HEK293T (cell line): ENCODE data around the gene OR52H1.

Experiments
- CTCF ChIA-PET: fragments of 350-600 bp; formaldehyde crosslinking; extraction: SDS; loops from one replicate; lab custom pipeline; 2021; ENCODE audit warnings: antibody characterized with exemption, inconsistent platforms; lab: Yijun Ruan, JAX
- POLR2A ChIA-PET: fragments of 350-600 bp; formaldehyde crosslinking; extraction: SDS; loops from one replicate; lab custom pipeline; 2020; ENCODE audit warnings: antibody characterized with exemption, inconsistent platforms; lab: Yijun Ruan, JAX
- DNase-seq: peaks from one replicate; pipeline ENCODE4 v3.0.0; 2012; ENCODE audit warnings: mixed read lengths; ENCODE audit errors: extremely low spot score
- ARNT ChIP-seq: fragments of 450-650 bp; IDR thresholded peaks from 2 replicates; pipeline ENCODE4 v1.6.1; 2017; ENCODE audit warnings: mild to moderate bottlenecking
- BHLHE40 ChIP-seq: fragments of 450-650 bp; IDR thresholded peaks from 2 replicates; pipeline ENCODE4 v1.6.1; 2016; ENCODE audit warnings: mild to moderate bottlenecking, moderate library complexity, borderline replicate concordance
- CTBP1 ChIP-seq: fragments of 450-650 bp; IDR thresholded peaks from 2 replicates; pipeline ENCODE4 v1.6.1; 2016; ENCODE audit warnings: borderline replicate concordance
- ELF4 ChIP-seq: fragments of 450-650 bp; IDR thresholded peaks from 2 replicates; pipeline ENCODE4 v1.6.1; 2017; ENCODE audit warnings: antibody characterized with exemption
- FOXA1 ChIP-seq: fragments of 450-650 bp; IDR thresholded peaks from 2 replicates; pipeline ENCODE4 v1.6.1; 2016; ENCODE audit warnings: mild to moderate bottlenecking
- FOXK2 ChIP-seq: fragments of 450-650 bp; IDR thresholded peaks from 2 replicates; pipeline ENCODE4 v1.6.1; 2016; ENCODE audit warnings: mild to moderate bottlenecking
- FOXM1 ChIP-seq: fragments of 450-650 bp; IDR thresholded peaks from 2 replicates; pipeline ENCODE4 v1.6.1; 2017; ENCODE audit warnings: mild to moderate bottlenecking, borderline replicate concordance
- HDGF ChIP-seq: fragments of 450-650 bp; IDR thresholded peaks from 2 replicates; pipeline ENCODE4 v1.6.1; 2017; ENCODE audit warnings: antibody characterized with exemption, borderline replicate concordance
- L3MBTL2 ChIP-seq: fragments of 450-650 bp; conservative IDR thresholded peaks from 2 replicates; pipeline ENCODE4 v1.6.1; 2016; ENCODE audit warnings: mild to moderate bottlenecking
- LEF1 ChIP-seq: fragments of 450-650 bp; IDR thresholded peaks from 2 replicates; pipeline ENCODE4 v1.6.1; 2017; ENCODE audit warnings: mild to moderate bottlenecking, borderline replicate concordance
- NFRKB ChIP-seq: fragments of 450-650 bp; IDR thresholded peaks from 2 replicates; pipeline ENCODE4 v1.6.1; 2016; ENCODE audit warnings: mild to moderate bottlenecking, moderate library complexity
- SP1 ChIP-seq: fragments of 450-650 bp; IDR thresholded peaks from 2 replicates; pipeline ENCODE4 v1.6.1; 2017
- SUZ12 ChIP-seq: fragments of 450-650 bp; IDR thresholded peaks from 2 replicates; pipeline ENCODE4 v1.6.1; 2016; ENCODE audit warnings: mild to moderate bottlenecking
- TARDBP ChIP-seq: fragments of 450-650 bp; IDR thresholded peaks from 2 replicates; pipeline ENCODE4 v1.6.1; 2016
- ZNF384 ChIP-seq: fragments of 450-650 bp; IDR thresholded peaks from 2 replicates; pipeline ENCODE4 v1.6.1; 2016
- TF ChIP-seq, protein P1 (sequence below): fragments of 450-650 bp; IDR thresholded peaks from 2 replicates; pipeline ENCODE4 v1.6.1; 2016

Gene OR52H1

DNA sequence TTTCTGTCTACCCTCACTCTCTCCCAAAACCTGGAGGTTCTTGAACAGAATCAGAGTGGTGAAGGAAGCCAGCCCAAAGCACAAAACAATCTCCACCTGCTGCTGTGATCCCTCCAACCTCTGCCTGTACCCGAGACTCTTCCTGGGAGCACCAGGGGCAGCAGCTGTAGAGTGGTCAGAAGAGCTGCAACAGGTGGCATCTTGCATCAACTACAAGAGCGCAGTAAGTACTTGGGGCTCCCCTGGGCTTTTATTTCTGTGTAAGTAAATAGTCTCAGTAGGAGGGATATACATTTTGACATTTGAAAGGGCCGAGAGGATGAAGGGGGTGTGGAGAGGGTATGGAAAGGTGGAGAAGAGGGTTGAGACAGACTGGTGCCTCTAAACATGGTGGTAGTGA lies 23.6 kb downstream of the OR52H1 start:
- no peak for DNase-seq
- ChIA-PET CTCF (no interaction called here), POLR2A (no interaction called here)

DNA sequence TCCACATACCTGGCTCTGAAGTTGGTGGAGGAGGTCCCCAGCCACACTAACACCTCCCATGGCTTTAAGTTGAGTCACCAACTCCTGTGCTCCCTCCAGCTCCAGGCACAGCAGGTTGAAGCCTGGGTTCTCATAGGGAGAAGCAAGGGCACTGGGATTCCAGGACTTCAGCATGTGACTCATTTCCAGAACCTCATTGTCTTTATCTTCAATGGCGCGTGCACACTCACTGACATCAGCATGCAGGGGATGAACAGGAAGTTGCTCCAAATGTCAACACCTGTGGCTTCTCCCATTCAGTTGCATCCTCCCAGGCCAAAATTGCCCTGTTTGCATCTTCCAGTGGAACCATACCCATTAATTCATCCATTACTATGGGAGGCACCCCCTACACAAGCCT lies 26.0 kb downstream of the OR52H1 start:
- TF ChIP-seq NFRKB, result no peak
- TF ChIP-seq FOXA1, result no peak
- TF ChIP-seq ELF4, result no peak
- no peak for TF ChIP-seq LEF1
- no peak for TF ChIP-seq HDGF
- no peak for TF ChIP-seq CTBP1
- no peak for TF ChIP-seq FOXM1
- TF ChIP-seq SP1, result no peak
- no peak for TF ChIP-seq FOXK2
- TF ChIP-seq ARNT, result no peak
- no peak for TF ChIP-seq L3MBTL2
- no peak for TF ChIP-seq ZNF384
- POLR2A ChIA-PET, result no interaction called here
- CTCF ChIA-PET, result interaction anchor here (0.6 kb wide), 1 partner anchor 203 kb away, joined by 3 read pairs; no protein-coding TSS in a partner anchor
- no peak for DNase-seq

More for the DNA sequence above, 23.6 kb downstream of the OR52H1 start:
- TF ChIP-seq CTBP1 (no peak), HDGF (no peak)

DNA sequence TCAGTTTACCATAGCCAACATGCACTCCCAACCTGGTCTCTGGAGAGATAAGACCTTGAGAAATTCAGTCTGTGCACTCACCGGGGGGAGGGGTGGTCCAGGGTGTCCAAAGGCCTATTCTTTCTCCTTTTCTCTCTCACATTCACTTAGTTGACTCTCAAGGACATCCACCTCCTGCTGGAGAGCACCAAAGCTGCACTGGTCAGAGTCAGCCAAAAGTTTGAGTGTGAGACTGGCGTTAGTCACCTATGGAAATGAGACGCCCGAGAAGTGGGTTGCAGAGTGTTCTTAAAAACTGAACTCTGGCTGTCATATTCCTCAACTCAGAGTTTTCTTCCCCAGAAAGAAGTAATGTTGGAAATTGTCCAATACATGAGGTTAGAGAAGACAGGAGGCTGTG lies 26.8 kb downstream of the OR52H1 start:
- POLR2A ChIA-PET, result no interaction called here
- CTCF ChIA-PET, result no interaction called here
- DNase-seq, result no peak
- TF ChIP-seq NFRKB, result no peak
- no peak for TF ChIP-seq SUZ12
- no peak for TF ChIP-seq HDGF
- TF ChIP-seq BHLHE40, result no peak

DNA sequence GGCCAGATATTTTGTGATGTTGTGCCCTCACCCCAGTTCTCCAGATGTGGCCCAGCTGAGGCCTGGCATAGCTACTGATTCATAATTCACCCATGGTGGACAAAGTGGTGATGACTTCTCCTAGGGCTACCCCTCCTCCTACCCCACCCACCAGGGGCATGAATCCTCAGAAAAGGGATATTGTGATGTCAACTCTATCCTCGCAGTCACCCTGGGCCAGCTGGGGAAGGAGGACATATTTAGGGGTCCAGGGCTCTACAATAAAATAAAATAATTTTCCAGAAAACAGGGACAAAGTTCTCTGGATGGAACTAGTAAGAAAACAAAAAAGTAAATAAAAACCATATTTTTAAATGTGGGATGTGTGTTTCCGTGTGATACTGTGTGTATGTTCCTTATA lies 31.7 kb downstream of the OR52H1 start, which contains the start of gene UBQLNL:
TSS of gene UBQLNL (minus strand) at position 101 of the 400 bp plus-strand sequence. CDS start 258 bp downstream, outside the sequence.
- ChIA-PET POLR2A (no interaction called here), CTCF (no interaction called here)
- TF ChIP-seq CTBP1 (no peak), L3MBTL2 (no peak), LEF1 (no peak), SUZ12 (no peak), FOXA1 (no peak), TARDBP (no peak), ARNT (no peak), SP1 (no peak), ELF4 (no peak), NFRKB (no peak), BHLHE40 (no peak), HDGF (no peak), FOXK2 (no peak), ZNF384 (no peak), FOXM1 (no peak)
- TF ChIP-seq, protein P1, sequence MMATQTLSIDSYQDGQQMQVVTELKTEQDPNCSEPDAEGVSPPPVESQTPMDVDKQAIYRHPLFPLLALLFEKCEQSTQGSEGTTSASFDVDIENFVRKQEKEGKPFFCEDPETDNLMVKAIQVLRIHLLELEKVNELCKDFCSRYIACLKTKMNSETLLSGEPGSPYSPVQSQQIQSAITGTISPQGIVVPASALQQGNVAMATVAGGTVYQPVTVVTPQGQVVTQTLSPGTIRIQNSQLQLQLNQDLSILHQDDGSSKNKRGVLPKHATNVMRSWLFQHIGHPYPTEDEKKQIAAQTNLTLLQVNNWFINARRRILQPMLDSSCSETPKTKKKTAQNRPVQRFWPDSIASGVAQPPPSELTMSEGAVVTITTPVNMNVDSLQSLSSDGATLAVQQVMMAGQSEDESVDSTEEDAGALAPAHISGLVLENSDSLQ, result no peak
- no peak for DNase-seq

DNA sequence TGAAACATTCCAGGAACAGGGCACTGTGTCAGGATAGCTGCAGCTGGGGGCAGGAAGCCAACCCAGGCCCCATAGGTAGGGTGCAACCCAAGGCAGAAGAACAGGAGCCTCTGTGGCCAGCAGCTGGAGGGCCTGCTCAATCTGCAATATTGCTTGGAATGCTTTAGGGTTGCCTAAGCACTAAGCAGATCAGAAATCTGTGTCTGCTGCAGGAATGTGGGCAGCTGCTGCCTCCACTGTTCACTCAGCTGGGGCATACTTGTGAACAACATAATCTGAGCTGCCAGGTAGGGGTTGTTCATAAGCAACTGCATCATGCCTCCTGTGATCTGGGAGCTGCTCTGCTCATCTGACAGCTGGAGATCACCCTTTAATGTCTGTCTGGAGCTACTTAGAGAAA lies 33.5 kb downstream of the OR52H1 start:
- no peak for DNase-seq
- CTCF ChIA-PET, result no interaction called here
- TF ChIP-seq ELF4 (no peak), LEF1 (no peak), TARDBP (no peak), FOXA1 (no peak), CTBP1 (no peak), FOXM1 (no peak), ARNT (no peak), SP1 (no peak), FOXK2 (no peak)
- TF ChIP-seq, protein P1, result no peak
- POLR2A ChIA-PET, result no interaction called here

DNA sequence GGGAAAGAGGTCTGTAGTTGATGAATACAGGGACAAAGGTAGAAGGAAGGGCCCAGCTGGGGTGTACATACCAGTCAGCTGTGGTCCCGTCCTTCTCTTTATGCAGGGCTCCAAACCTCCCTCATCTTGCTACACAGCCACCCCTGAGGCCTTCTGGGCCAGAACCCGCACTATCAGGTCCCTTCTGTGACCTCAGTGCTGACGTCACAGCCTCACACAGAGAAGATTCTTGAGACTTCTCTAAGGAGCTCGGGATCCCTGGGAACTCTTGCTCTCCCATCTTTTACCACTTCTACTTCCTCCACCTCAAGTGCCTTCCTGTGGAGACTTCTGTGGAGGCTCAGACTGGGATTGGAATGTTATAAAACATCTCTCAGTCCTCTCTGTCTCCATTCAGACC lies 38.5 kb downstream of the OR52H1 start, which contains the start of gene UBQLN3:
TSS of gene UBQLN3 (minus strand) at position 155 of the 400 bp plus-strand sequence. CDS start 399 bp downstream, outside the sequence.
- no peak for DNase-seq
- CTCF ChIA-PET, result no interaction called here
- POLR2A ChIA-PET, result no interaction called here
- TF ChIP-seq NFRKB (no peak), ZNF384 (no peak), FOXK2 (no peak), ARNT (no peak), TARDBP (no peak), ELF4 (no peak), SUZ12 (no peak), SP1 (no peak), L3MBTL2 (no peak), FOXM1 (no peak), FOXA1 (no peak), CTBP1 (no peak), HDGF (no peak), BHLHE40 (no peak), LEF1 (no peak)
- TF ChIP-seq, protein P1, result no peak

DNA sequence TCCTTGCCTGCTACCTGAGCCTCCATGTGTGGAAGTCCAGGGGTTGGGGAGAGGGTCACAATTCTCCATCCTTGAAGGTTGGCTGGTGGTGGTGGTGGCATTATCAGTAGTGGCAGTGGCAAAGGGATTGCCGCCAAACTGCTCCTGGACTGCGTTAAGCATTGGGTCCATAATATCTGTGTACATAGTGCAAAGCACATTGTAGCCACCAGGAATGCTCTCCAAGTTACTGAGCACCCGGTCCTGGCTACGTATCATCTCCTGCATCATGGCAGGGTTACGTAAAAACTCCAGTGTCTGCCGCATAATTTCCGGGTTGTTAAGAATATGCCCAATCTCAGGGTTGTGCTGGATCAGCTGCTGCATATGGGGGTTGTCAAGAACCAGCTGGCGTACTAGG lies 39.7 kb downstream of the OR52H1 start:
- POLR2A ChIA-PET, result no interaction called here
- DNase-seq, result no peak
- CTCF ChIA-PET, result no interaction called here
- TF ChIP-seq SP1 (no peak), ARNT (no peak), CTBP1 (no peak), L3MBTL2 (no peak), ZNF384 (no peak), ELF4 (no peak)
- TF ChIP-seq, protein P1, result no peak
